GM12873 (cell line): ENCODE data around the gene MARCHF10.

Source experiments
- TF ChIP-seq, protein P1 (sequence below): IDR thresholded peaks from 2 replicates; pipeline ENCODE4 v1.5.1; 2012; ENCODE audit warnings: low read depth, mild to moderate bottlenecking, moderate library complexity, low read length, control low read depth; ENCODE audit not compliant: insufficient read depth; ENCODE audit errors: missing control alignments

Gene MARCHF10

GRCh38 chr17:62703776-62704380 is 104.2 kb downstream of the MARCHF10 start:
- TF ChIP-seq, protein P1, sequence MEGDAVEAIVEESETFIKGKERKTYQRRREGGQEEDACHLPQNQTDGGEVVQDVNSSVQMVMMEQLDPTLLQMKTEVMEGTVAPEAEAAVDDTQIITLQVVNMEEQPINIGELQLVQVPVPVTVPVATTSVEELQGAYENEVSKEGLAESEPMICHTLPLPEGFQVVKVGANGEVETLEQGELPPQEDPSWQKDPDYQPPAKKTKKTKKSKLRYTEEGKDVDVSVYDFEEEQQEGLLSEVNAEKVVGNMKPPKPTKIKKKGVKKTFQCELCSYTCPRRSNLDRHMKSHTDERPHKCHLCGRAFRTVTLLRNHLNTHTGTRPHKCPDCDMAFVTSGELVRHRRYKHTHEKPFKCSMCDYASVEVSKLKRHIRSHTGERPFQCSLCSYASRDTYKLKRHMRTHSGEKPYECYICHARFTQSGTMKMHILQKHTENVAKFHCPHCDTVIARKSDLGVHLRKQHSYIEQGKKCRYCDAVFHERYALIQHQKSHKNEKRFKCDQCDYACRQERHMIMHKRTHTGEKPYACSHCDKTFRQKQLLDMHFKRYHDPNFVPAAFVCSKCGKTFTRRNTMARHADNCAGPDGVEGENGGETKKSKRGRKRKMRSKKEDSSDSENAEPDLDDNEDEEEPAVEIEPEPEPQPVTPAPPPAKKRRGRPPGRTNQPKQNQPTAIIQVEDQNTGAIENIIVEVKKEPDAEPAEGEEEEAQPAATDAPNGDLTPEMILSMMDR, result peak; percentile 81

DNA sequence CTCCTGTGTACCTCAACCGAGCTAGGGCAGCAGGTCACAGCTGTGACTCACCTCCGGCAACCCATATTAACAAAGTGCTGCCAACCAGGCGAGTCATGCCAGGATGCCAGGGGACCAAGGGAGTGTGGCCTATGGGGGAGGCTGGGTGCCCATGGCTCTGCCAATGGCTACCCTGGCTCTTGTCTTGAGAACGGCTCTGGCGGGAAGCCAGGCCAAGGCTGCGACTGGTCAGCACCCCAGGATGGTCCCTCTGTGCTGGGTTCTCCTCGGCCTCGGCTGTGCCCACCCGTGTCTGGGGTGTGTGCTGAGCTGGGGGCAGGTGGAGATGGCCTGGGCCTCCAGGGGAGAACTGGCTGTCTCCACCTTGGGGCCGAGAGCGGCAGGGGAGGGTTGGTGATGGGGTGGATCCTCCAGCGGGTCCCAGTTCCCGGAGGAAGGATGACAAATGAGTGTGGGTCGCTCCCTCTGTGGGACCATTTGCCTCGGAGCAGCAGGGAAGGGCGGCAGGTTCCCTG is 104.8 kb downstream of the MARCHF10 start:
- TF ChIP-seq, protein P1, result no peak

- TF ChIP-seq, protein P1, result no peak
Observed at GRCh38 chr17:62702746-62703260, 105.3 kb downstream of the MARCHF10 start.

DNA sequence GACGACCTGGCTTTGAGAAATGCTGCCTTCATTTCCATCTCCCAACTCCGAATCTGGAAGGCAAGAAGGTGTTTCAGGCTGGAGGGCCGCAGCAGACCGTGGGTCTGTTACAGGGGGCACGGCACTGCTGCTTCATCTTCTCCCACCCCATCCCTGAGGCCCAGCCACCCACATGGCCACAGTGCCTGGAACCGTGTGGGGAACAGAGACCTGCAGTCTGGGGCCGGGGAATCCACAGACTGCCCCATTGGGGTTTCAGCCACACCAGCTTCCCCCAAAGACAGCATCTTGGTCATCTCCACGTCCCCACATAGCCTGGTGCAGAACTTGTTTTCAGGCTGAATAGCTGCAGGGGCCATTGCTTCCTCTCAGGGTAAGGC is 106.4 kb downstream of the MARCHF10 start:
- TF ChIP-seq, protein P1, result no peak

DNA sequence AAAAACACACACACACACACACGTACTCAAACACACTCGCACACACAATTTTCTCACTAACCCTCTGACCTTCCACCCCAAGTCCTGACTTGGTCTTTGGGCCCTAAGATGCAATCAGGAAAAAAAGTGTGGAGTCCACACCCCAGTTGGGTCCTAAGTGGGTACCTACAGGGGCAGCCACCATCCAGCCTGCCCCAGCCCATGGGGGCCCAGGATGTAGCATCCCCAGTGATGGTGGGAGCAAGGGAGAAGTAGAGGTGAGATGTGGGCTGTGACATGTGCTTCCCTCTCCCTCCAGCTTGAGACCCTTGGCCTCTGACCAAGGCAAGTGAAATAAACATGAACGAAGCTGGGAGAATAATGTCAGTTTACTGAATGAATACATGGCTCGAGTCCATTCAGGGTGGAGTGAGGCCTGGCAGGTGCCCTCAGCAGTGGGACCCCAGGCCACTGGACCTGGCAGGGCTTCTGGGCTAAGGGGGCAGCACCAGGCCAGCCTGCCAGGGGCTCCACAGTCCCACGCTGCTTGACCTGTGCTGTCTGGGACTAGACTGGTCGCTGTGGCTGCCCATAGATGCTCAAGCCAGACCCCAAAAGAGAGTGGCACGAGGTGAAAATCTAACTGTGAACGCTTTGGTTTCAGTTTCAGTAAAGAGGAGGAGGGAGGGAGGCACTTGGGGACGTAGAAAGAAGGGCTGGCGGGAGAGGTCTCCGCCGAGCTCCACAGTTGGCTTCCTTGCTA is 107.0 kb downstream of the MARCHF10 start:
- TF ChIP-seq, protein P1, result no peak

- TF ChIP-seq, protein P1, result no peak
Observed at GRCh38 chr17:62696726-62697490, 111.2 kb downstream of the MARCHF10 start.

DNA sequence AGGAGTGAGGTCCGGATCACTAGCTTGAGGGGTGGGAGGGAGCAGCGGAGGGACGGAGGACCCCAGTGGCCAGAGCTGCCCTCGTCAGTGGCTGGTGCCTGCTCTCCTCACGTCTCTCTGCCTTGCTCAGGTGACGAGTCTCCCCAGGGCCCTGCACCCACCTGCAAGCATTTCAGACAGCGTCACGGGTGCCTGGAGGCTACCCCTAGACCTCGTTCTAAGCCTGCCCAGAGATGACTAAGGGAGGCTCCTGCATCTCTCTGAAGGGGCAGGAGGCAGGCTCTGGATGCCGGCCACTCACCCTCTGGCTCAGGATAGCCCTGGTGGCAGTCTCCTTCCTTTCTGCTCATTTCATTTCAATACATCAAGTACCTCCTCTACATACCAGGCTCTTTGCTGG is 111.9 kb downstream of the MARCHF10 start:
- TF ChIP-seq, protein P1, result no peak
